Prostate gland (tissue), 2 donors: ENCODE results near the gene KCNQ4. TPM values are rescaled to one million over a fixed set of nuclear protein-coding genes. Genes with fewer than 3 reads are reported as not detected.

Experiments used
- DNase-seq: peaks from one replicate; pipeline ENCODE4 v3.0.0-alpha.2; 2019; ENCODE audit warnings: low spot score
- H3K27ac ChIP-seq, 2 donors: fragments of 200-600 bp; sonication (generic); 2 replicates each; pipeline ENCODE4 v1.5.1; 2017 to 2019
- H3K27me3 ChIP-seq: fragments of 200-600 bp; sonication (generic); replicated peaks from 2 replicates; pipeline ENCODE4 v1.5.1; 2019; ENCODE audit not compliant: insufficient read depth
- H3K36me3 ChIP-seq, 2 donors: fragments of 200-600 bp; sonication (generic); 1 replicate in 1 of 2; 2 replicates in 1 of 2; pipeline versions ENCODE4 v1.5.1 to v1.8.1; 2017 to 2019
- H3K4me1 ChIP-seq: fragments of 200-600 bp; sonication (generic); replicated peaks from 2 replicates; pipeline ENCODE4 v1.5.1; 2019
- H3K4me3 ChIP-seq, 2 donors: fragments of 200-600 bp; sonication (generic); 2 replicates each; pipeline ENCODE4 v1.5.1; 2017 to 2019
- H3K9me3 ChIP-seq: fragments of 200-600 bp; sonication (generic); 2 replicates; pipeline ENCODE4 v1.5.1; 2017
- POLR2A ChIP-seq: fragments of 450-650 bp; IDR thresholded peaks from one replicate; pipeline ENCODE4 v1.6.1; 2016; ENCODE audit warnings: antibody characterized with exemption, mild to moderate bottlenecking
- POLR2AphosphoS5 ChIP-seq: sonication (generic); formaldehyde crosslinking; IDR thresholded peaks from one replicate; pipeline ENCODE4 v1.6.1; 2017; ENCODE audit warnings: antibody characterized with exemption
- WGBS: methylation state at CpG from one replicate; pipeline ENCODE4 v1.1.5; 2018; 5-methylcytosine and 5-hydroxymethylcytosine counted together
- intact Hi-C: fragments of 100-400 bp; cut with DNase I; formaldehyde crosslinking; loops from one replicate; pipeline ENCODE4 v1.14.2; 2022
- total RNA-seq, 2 donors: library from RNA; depleted of rRNA; stranded (reverse); fragments of >200 nt; gene quantifications; one replicate each; pipeline ENCODE4 v1.1.0, GENCODE V29; 2016
- TF ChIP-seq, protein P1 (sequence below), 4 experiments: fragments of 200-600 bp in 2 of 4; fragments of 450-650 bp in 2 of 4; sonication (generic) in 2 of 4; IDR thresholded peaks; 1 replicate in 3 of 4; 2 replicates in 1 of 4; pipeline ENCODE4 v1.5.1; 2016 to 2019; ENCODE audit warnings: antibody characterized with exemption in 4 of 4, mild to moderate bottlenecking in 2 of 4, moderate library complexity in 2 of 4

The KCNQ4 gene
- total RNA-seq, 2 donors from 2014 or later: 1.8 to 3.1 TPM

DNA sequence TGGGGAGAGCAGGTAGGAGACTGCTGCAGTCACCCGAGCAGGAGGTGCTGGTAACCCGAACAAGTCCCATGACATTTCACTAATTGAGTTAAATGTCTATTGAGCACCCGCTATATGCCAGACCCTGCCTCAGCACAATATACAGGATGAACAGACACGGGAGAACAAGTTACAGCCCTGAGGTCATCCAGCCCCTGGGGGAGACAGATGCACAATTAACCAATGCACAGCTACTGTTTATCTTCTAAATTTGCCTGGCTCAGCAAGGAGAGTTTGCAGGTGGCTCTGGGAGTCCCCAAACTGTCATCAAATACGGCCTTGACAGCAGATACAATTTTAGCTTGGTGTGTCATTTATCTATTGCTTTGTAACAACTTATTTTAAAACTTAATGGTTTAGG, 60.5 kb downstream of the KCNQ4 start:
- no peak for TF ChIP-seq POLR2AphosphoS5
- TF ChIP-seq POLR2A: no peak
- TF ChIP-seq, protein P1, sequence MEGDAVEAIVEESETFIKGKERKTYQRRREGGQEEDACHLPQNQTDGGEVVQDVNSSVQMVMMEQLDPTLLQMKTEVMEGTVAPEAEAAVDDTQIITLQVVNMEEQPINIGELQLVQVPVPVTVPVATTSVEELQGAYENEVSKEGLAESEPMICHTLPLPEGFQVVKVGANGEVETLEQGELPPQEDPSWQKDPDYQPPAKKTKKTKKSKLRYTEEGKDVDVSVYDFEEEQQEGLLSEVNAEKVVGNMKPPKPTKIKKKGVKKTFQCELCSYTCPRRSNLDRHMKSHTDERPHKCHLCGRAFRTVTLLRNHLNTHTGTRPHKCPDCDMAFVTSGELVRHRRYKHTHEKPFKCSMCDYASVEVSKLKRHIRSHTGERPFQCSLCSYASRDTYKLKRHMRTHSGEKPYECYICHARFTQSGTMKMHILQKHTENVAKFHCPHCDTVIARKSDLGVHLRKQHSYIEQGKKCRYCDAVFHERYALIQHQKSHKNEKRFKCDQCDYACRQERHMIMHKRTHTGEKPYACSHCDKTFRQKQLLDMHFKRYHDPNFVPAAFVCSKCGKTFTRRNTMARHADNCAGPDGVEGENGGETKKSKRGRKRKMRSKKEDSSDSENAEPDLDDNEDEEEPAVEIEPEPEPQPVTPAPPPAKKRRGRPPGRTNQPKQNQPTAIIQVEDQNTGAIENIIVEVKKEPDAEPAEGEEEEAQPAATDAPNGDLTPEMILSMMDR (IDR thresholded peaks at IDR 0.05): no peak
- WGBS: 81% methylated on average over 5 of the region's 5 CpGs
- Histone ChIP-seq H3K27me3 (no peaks in the 10 kb centered on the region), H3K36me3 (no peaks in the 10 kb centered on the region), H3K4me3 (no peak overlapping the region), H3K9me3 (no peaks in the 10 kb centered on the region), H3K4me1 (no peaks in the 10 kb centered on the region), H3K27ac (no peak overlapping the region)
- intact Hi-C loops: no loop called here
- DNase-seq: no peak

DNA sequence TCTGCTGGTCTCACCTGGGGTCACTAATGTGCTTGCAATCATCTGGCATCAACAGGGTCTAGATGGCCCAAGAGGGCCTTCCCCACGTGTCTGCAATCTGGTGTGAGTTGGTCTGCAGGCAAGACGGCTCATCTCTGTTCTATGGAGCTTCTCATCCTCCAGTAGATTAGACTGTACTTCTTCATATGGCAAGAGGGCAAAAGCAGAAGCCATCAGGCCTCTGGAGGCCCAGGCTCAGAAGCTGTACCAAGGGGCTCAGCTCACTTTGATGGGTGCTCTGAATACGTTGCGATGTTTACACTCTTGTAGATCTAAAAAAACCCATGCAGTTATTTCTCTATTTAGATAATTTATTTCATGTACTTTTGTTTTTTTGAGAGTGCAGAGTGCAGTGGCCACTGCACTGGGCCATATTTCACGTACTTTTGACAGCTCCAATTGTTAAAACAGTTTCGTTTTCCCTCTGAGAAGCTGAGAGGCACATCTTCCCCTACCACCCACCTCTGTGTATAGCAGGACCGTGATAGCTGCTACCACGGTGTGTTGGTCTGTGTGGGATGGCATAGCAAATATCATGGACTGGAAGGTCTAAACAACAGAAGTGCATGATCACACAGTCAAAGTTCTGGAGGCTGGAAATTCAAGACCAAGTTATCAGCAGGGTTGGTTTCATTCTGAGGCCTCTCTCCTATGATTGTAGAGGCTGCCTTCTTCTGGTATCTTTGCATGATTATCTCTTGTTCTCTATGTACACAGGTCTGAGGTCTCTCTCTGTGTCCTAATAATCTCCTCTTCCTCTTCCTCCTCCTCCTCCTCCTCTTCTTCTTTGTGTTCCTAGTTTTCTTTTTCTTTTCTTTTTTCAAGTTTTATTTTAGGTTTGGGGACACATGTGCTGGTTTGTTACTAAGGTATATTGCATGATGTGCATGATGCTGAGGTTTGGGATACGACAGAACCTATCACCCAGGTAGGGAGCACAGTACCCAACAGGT, 61.6 kb downstream of the KCNQ4 start:
- no peak for TF ChIP-seq POLR2A
- TF ChIP-seq, protein P1 (IDR thresholded peaks at IDR 0.05): no peak
- no peak for TF ChIP-seq POLR2AphosphoS5
- H3K27me3 ChIP-seq: no peaks in the 10 kb centered on the region
- DNase-seq: no peak
- intact Hi-C loops: no loop called here
- no peak overlapping the region for H3K27ac ChIP-seq
- no peak overlapping the region for H3K4me3 ChIP-seq
- H3K9me3 ChIP-seq: no peaks in the 10 kb centered on the region
- 53% methylated on average over 9 of the region's 9 CpGs for WGBS
- H3K36me3 ChIP-seq: no peaks in the 10 kb centered on the region
- no peaks in the 10 kb centered on the region for H3K4me1 ChIP-seq

DNA sequence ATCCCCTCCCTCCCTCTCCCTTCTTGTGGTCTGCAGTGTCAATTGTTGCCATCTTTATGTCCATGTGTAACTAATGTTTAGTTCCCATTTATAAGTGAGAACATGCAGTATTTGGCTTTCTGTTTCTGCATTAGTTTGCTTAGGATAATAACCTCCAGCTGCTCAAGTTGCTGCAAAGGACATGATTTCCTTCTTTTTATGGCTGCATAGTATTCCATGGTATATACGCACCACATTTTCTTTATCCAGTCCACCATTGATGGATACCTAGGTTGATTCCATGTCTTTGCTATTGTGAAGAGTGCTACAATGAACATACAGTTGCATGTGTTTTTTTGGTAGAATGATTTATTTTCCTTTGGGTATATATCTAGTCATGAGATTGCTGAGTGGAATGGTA, 62.3 kb downstream of the KCNQ4 start:
- H3K4me1 ChIP-seq: no peaks in the 10 kb centered on the region
- no peaks in the 10 kb centered on the region for H3K36me3 ChIP-seq
- no peaks in the 10 kb centered on the region for H3K9me3 ChIP-seq
- WGBS: 100% methylated on average over 1 of the region's 1 CpG
- intact Hi-C loops: no loop called here
- no peak overlapping the region for H3K4me3 ChIP-seq
- no peaks in the 10 kb centered on the region for H3K27me3 ChIP-seq
- no peak for DNase-seq
- TF ChIP-seq, protein P1 (IDR thresholded peaks at IDR 0.05): no peak
- TF ChIP-seq POLR2A (no peak), POLR2AphosphoS5 (no peak)
- H3K27ac ChIP-seq: no peak overlapping the region

DNA sequence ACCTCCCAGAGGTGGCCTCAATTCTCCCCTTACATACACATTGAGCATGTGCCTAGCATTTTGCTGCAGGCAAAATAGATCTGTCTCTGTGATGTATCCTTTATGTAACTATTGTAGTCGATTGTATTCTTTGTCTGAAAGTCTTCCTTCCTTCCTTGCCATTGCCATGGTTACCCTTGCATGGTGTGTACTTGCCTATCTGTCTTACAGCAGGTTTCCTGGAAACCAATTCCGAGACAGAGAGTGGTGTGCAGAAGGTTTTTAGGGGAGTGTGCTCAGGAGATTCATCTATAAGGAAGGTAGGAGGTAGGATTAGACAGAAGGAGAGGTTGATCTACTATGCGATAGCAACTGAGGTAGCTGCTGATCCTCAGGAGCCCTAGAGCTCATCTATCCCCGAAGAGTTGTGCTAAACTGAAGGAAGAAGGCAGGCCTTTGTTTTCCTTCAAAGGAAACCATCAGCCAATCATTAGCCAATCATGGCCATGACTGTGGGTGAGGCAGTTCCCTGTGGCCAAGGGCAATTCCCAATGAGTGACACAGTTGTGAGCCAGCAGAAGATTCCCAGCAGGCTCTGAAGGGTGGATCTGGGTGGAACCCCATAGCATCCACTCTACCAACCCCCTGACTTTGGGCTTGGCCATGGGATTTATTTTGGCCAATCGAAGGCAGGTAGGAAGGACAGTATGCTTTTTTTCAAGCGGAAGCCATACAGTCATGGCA, 63.6 kb downstream of the KCNQ4 start:
- Histone ChIP-seq H3K27ac (no peak overlapping the region), H3K9me3 (no peaks in the 10 kb centered on the region), H3K4me1 (no peaks in the 10 kb centered on the region), H3K27me3 (no peaks in the 10 kb centered on the region), H3K4me3 (no peak overlapping the region), H3K36me3 (no peaks in the 10 kb centered on the region)
- TF ChIP-seq POLR2AphosphoS5 (no peak), POLR2A (no peak)
- TF ChIP-seq, protein P1 (IDR thresholded peaks at IDR 0.05): no peak
- 75% methylated on average over 6 of the region's 6 CpGs for WGBS
- no peak for DNase-seq
- intact Hi-C loops: no loop called here
